Measurements from ENCODE around the gene CACNA2D3. TPM values are rescaled to one million over a fixed set of nuclear protein-coding genes. Genes with fewer than 3 reads are reported as not detected.

Gene CACNA2D3
- total and polyA plus RNA-seq, 9 donors, result 1.4 to 3.1 (median 2.3) TPM

- Histone ChIP-seq H3K4me3 (ENCODE audit: low read length) (no peak overlapping the region), H3K27me3 (ENCODE audit: control insufficient read depth, insufficient read depth, low read length) (no peaks in the 10 kb centered on the region), H3K4me1 (ENCODE audit: control insufficient read depth, insufficient read depth, low read length) (peaks cover 6% of the 10 kb centered on the region), H3K36me3 (ENCODE audit: control insufficient read depth, insufficient read depth, low read length) (no peaks in the 10 kb centered on the region), H3K9me3 (replicated peaks; ENCODE audit: control insufficient read depth, low read depth, low read length) (no peaks in the 10 kb centered on the region), H3K27ac (ENCODE audit: low read length) (no peak overlapping the region)
- no peak for DNase-seq
- WGBS (ENCODE audit: insufficient coverage), result 16% methylated on average over 4 of the region's 7 CpGs
Observed at GRCh38 chr3:54756330-54756731, 634.0 kb downstream of the CACNA2D3 start.

GRCh38 chr3:54758461-54758860 lies 636.1 kb downstream of the CACNA2D3 start:
- Histone ChIP-seq H3K9me3 (replicated peaks; ENCODE audit: control insufficient read depth, low read depth, low read length) (no peaks in the 10 kb centered on the region), H3K4me3 (ENCODE audit: low read length) (no peak overlapping the region), H3K4me1 (ENCODE audit: control insufficient read depth, insufficient read depth, low read length) (peaks cover 6% of the 10 kb centered on the region), H3K36me3 (ENCODE audit: control insufficient read depth, insufficient read depth, low read length) (no peaks in the 10 kb centered on the region), H3K27me3 (ENCODE audit: control insufficient read depth, insufficient read depth, low read length) (no peaks in the 10 kb centered on the region), H3K27ac (ENCODE audit: low read length) (no peak overlapping the region)
- WGBS (ENCODE audit: insufficient coverage), result no CpG with 5 or more reads among the region's 3 CpGs
- DNase-seq, result no peak

DNA sequence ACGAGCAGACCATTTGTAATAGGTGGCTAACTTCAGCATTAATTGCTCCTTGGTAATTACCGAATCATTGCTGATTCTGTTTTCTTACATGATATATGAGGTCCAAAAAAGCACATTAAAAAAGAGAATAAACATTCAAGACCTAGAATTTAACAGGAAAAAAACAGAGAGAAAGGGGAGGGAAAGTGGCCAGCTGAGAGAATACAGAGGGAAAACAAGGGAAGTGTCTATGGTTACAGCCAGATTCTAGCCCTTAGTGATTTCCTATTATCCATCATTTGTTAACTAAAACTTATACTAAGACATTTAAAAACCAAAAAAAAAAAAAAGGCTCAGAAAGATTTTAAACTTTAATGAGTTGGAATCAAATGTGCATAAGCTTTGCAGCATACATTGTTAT lies 636.8 kb downstream of the CACNA2D3 start:
- no peaks in the 10 kb centered on the region for H3K27me3 ChIP-seq (ENCODE audit: control insufficient read depth, insufficient read depth, low read length)
- no peaks in the 10 kb centered on the region for H3K9me3 ChIP-seq (replicated peaks; ENCODE audit: control insufficient read depth, low read depth, low read length)
- no CpG with 5 or more reads among the region's 2 CpGs for WGBS (ENCODE audit: insufficient coverage)
- H3K36me3 ChIP-seq (ENCODE audit: control insufficient read depth, insufficient read depth, low read length), result no peaks in the 10 kb centered on the region
- no peak overlapping the region for H3K27ac ChIP-seq (ENCODE audit: low read length)
- H3K4me1 ChIP-seq (ENCODE audit: control insufficient read depth, insufficient read depth, low read length), result peaks cover 6% of the 10 kb centered on the region
- no peak overlapping the region for H3K4me3 ChIP-seq (ENCODE audit: low read length)
- peak; percentile 67 for DNase-seq

DNA sequence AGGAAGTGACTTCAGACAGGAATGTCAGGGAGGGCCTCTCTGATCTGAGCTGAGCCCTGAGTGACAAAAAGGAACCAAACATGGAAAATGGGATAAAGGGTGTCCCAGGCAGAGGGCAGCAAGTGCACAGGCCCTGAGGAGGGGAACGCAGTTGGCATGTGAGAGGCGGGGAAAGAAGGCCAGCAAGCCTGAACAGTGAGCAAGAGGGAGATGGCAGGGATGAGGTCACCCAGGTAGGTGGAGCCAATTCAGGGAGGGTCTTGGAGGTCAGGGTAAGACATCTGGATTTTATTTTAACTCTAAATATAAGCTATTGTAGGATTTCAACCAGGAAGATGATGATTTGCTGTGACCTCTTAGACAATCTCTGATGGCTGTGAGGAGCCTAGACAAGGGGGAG lies 637.8 kb downstream of the CACNA2D3 start:
- H3K27ac ChIP-seq (ENCODE audit: low read length), result no peak overlapping the region
- 78% methylated on average over 2 of the region's 2 CpGs for WGBS (ENCODE audit: insufficient coverage)
- no peaks in the 10 kb centered on the region for H3K9me3 ChIP-seq (replicated peaks; ENCODE audit: control insufficient read depth, low read depth, low read length)
- peaks cover 6% of the 10 kb centered on the region for H3K4me1 ChIP-seq (ENCODE audit: control insufficient read depth, insufficient read depth, low read length)
- no peaks in the 10 kb centered on the region for H3K27me3 ChIP-seq (ENCODE audit: control insufficient read depth, insufficient read depth, low read length)
- H3K4me3 ChIP-seq (ENCODE audit: low read length), result no peak overlapping the region
- DNase-seq, result no peak
- H3K36me3 ChIP-seq (ENCODE audit: control insufficient read depth, insufficient read depth, low read length), result no peaks in the 10 kb centered on the region

DNA sequence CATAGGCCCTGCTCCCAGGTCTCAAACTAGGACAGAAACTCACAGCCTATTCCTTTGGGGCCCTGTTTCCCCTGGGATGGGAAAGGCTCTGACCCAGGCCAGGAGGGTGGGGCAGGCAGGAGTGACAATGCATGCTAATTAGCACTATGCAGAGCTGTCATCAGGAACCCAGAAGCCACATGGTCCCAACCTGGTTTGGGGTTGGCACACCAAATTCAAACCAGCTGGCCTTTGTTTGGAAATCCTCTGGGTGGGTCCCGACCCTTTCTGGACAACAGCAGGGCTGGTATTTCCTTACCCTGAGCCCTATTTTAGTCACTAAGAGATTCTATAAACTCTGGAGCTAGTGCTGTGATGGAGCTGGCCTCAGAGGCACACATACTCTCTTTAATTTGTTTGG lies 639.3 kb downstream of the CACNA2D3 start:
- Histone ChIP-seq H3K27ac (ENCODE audit: low read length) (no peak overlapping the region), H3K4me1 (ENCODE audit: control insufficient read depth, insufficient read depth, low read length) (peaks cover 3% of the 10 kb centered on the region), H3K36me3 (ENCODE audit: control insufficient read depth, insufficient read depth, low read length) (no peaks in the 10 kb centered on the region), H3K27me3 (ENCODE audit: control insufficient read depth, insufficient read depth, low read length) (no peaks in the 10 kb centered on the region), H3K4me3 (ENCODE audit: low read length) (no peak overlapping the region), H3K9me3 (replicated peaks; ENCODE audit: control insufficient read depth, low read depth, low read length) (no peaks in the 10 kb centered on the region)
- no peak for DNase-seq
- no CpG with 5 or more reads among the region's 1 CpG for WGBS (ENCODE audit: insufficient coverage)

- peaks cover 3% of the 10 kb centered on the region for H3K4me1 ChIP-seq (ENCODE audit: control insufficient read depth, insufficient read depth, low read length)
- no peak overlapping the region for H3K4me3 ChIP-seq (ENCODE audit: low read length)
- DNase-seq, result no peak
- H3K36me3 ChIP-seq (ENCODE audit: control insufficient read depth, insufficient read depth, low read length), result no peaks in the 10 kb centered on the region
- H3K9me3 ChIP-seq (replicated peaks; ENCODE audit: control insufficient read depth, low read depth, low read length), result no peaks in the 10 kb centered on the region
- no peak overlapping the region for H3K27ac ChIP-seq (ENCODE audit: low read length)
- no peaks in the 10 kb centered on the region for H3K27me3 ChIP-seq (ENCODE audit: control insufficient read depth, insufficient read depth, low read length)
Observed at GRCh38 chr3:54764911-54765310, 642.6 kb downstream of the CACNA2D3 start.

DNA sequence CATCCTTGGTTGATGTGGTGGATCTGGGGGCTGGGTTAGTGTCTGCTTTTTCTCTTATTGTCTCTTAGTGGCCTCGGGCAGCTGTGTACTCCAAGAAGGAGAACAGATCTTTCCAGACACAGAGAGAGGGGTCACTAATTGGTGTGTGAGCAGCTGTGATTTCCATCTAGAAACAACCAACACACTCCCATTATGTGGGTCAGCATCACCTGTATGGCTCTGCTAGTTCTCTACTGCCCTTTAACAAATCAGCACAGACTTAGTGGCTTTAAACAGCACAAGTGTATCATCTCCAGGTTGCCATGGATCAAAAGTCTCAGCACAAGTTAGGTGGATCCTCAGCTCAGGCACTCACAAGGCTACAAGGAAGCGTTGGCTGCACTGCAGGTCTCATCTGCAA lies 648.7 kb downstream of the CACNA2D3 start:
- DNase-seq, result no peak
- WGBS (ENCODE audit: insufficient coverage), result 44% methylated on average over 1 of the region's 2 CpGs
- Histone ChIP-seq H3K27me3 (ENCODE audit: control insufficient read depth, insufficient read depth, low read length) (no peaks in the 10 kb centered on the region), H3K36me3 (ENCODE audit: control insufficient read depth, insufficient read depth, low read length) (no peaks in the 10 kb centered on the region), H3K4me1 (ENCODE audit: control insufficient read depth, insufficient read depth, low read length) (no peaks in the 10 kb centered on the region), H3K27ac (ENCODE audit: low read length) (no peak overlapping the region), H3K4me3 (ENCODE audit: low read length) (no peak overlapping the region), H3K9me3 (replicated peaks; ENCODE audit: control insufficient read depth, low read depth, low read length) (no peaks in the 10 kb centered on the region)

DNA sequence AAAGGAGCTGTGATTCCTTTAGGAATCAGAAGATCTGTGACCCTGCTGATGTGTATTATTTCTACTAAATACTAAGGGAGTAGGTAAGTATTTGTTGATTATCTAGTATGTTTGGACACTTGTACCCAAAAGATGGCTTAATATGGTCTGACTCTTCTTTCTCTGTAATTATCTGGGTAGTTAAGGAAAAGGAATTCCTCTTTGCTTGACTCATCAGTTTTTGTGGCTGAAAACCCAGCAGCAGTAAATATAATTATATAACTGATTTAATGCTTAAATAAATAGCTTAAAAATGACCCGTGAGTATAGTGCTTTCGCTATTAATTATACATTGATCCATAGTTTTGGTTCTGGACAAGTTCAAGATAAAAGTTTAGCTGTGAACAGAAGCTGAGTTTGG lies 649.7 kb downstream of the CACNA2D3 start:
- no peak overlapping the region for H3K4me3 ChIP-seq (ENCODE audit: low read length)
- no CpG with 5 or more reads among the region's 2 CpGs for WGBS (ENCODE audit: insufficient coverage)
- no peak for DNase-seq
- no peaks in the 10 kb centered on the region for H3K4me1 ChIP-seq (ENCODE audit: control insufficient read depth, insufficient read depth, low read length)
- no peak overlapping the region for H3K27ac ChIP-seq (ENCODE audit: low read length)
- no peaks in the 10 kb centered on the region for H3K27me3 ChIP-seq (ENCODE audit: control insufficient read depth, insufficient read depth, low read length)
- H3K9me3 ChIP-seq (replicated peaks; ENCODE audit: control insufficient read depth, low read depth, low read length), result no peaks in the 10 kb centered on the region
- H3K36me3 ChIP-seq (ENCODE audit: control insufficient read depth, insufficient read depth, low read length), result no peaks in the 10 kb centered on the region

- H3K4me1 ChIP-seq (ENCODE audit: control insufficient read depth, insufficient read depth, low read length), result no peaks in the 10 kb centered on the region
- no peak overlapping the region for H3K27ac ChIP-seq (ENCODE audit: low read length)
- WGBS (ENCODE audit: insufficient coverage), result no CpG with 5 or more reads among the region's 2 CpGs
- H3K36me3 ChIP-seq (ENCODE audit: control insufficient read depth, insufficient read depth, low read length), result no peaks in the 10 kb centered on the region
- H3K9me3 ChIP-seq (replicated peaks; ENCODE audit: control insufficient read depth, low read depth, low read length), result no peaks in the 10 kb centered on the region
- no peaks in the 10 kb centered on the region for H3K27me3 ChIP-seq (ENCODE audit: control insufficient read depth, insufficient read depth, low read length)
- no peak overlapping the region for H3K4me3 ChIP-seq (ENCODE audit: low read length)
- DNase-seq, result no peak
Observed at GRCh38 chr3:54772746-54773145, 650.4 kb downstream of the CACNA2D3 start.

DNA sequence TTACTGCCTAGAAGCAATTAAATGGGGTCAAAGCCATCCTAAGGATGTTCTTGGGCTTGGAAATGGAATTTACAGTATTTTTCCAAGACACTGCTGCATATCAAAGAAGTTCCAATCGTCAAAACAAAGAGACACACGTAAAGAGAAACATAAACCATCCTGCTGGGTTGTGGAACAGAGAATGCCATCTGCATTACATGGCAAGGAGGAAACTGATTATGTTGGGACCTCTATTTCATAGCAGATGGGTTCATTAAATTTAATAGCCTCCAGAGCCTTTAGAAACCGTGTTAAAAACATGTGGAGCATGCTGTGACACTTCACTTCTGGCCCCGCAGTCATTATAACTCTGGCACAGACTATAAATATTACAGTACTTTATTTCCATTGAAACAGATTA lies 650.9 kb downstream of the CACNA2D3 start:
- Histone ChIP-seq H3K4me1 (ENCODE audit: control insufficient read depth, insufficient read depth, low read length) (no peaks in the 10 kb centered on the region), H3K36me3 (ENCODE audit: control insufficient read depth, insufficient read depth, low read length) (no peaks in the 10 kb centered on the region), H3K27me3 (ENCODE audit: control insufficient read depth, insufficient read depth, low read length) (no peaks in the 10 kb centered on the region), H3K4me3 (ENCODE audit: low read length) (no peak overlapping the region), H3K27ac (ENCODE audit: low read length) (no peak overlapping the region), H3K9me3 (replicated peaks; ENCODE audit: control insufficient read depth, low read depth, low read length) (no peaks in the 10 kb centered on the region)
- DNase-seq, result no peak
- no CpG with 5 or more reads among the region's 4 CpGs for WGBS (ENCODE audit: insufficient coverage)

DNA sequence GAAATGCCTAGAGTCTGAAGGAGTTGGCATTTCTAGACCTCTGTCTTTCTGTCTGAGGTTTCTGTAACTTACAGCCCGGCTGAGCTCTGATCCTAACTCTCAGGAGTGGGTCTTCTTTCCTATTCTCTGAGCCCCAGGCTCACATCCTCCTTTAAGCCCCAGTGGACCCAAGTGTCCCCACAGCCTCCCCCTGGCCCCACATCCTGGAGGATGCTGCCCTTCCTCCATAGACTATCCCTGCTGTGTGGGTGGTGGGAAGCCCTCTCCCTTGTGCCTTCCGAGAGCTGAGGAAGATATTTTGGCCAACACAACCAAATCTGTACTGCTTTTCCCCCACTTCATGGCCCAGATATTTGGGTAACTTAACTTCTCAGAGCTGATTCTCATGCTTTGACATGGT lies 654.2 kb downstream of the CACNA2D3 start:
- Histone ChIP-seq H3K36me3 (ENCODE audit: control insufficient read depth, insufficient read depth, low read length) (no peaks in the 10 kb centered on the region), H3K27ac (ENCODE audit: low read length) (no peak overlapping the region), H3K4me3 (ENCODE audit: low read length) (no peak overlapping the region), H3K4me1 (ENCODE audit: control insufficient read depth, insufficient read depth, low read length) (no peaks in the 10 kb centered on the region), H3K9me3 (replicated peaks; ENCODE audit: control insufficient read depth, low read depth, low read length) (no peaks in the 10 kb centered on the region), H3K27me3 (ENCODE audit: control insufficient read depth, insufficient read depth, low read length) (no peaks in the 10 kb centered on the region)
- WGBS (ENCODE audit: insufficient coverage), result 63% methylated on average over 1 of the region's 2 CpGs
- DNase-seq, result no peak

Measured in muscle of leg (tissue), 11 donors.